ENCODE data around the gene FAU. TPM values are rescaled to one million over a fixed set of nuclear protein-coding genes. Genes with fewer than 3 reads are reported as not detected.

The FAU gene
- 511 and 807 TPM in 2 replicates for total RNA-seq

DNA sequence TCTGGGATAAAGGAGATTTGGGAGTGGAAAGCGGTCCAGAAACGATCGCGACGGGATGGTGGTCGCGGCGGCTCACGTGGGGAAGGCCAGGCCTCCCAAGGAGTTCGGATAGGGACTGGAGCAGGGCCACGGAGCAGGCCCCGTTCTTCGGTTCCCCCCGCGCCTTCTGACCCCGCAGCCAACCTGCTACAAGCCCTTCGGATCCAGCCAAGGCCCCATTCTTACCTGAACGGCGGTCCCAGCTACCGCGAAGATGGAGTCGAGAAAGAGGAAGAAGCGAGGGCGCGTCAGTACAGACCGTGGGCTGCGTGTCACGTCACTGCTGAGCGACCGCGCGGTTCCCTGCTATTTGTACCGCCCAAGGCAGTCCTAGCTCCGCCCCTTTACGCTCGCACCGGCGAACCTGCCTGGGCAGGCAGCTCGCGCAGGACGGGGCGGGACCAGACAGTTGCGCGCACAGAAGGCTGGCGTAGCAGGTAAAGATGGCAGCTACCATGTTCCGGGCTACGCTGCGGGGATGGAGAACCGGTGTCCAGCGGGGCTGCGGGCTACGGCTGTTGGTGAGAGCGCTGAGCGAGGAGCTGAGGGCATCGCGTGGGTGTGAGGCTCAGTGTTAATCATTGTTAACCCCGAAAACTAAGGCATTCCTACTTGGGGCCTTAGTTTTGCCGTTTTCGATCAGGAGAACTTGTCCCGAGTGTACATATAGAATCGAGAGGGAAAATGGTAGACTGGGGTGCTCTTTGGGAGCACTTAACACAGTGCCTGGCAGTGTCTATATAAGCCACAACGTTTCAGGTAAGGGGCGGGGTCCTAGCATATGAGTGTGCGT lies at the start of gene FAU, which contains the start of gene MRPL49:
Gene FAU, minus strand, starts transcription at position 270 of the 832 bp plus-strand sequence. CDS start 321 bp downstream, outside the sequence.
Gene MRPL49, plus strand, starts transcription at position 457 of the 832 bp plus-strand sequence. Its CDS starts 26 bp downstream, at position 483.

GRCh38 chr11:65170058-65170534 lies 48.2 kb upstream of the FAU start, which contains the start of gene SPDYC:
SPDYC (plus strand) TSS chr11:65170233; CDS start chr11:65171358, 1,125 bp downstream.

DNA sequence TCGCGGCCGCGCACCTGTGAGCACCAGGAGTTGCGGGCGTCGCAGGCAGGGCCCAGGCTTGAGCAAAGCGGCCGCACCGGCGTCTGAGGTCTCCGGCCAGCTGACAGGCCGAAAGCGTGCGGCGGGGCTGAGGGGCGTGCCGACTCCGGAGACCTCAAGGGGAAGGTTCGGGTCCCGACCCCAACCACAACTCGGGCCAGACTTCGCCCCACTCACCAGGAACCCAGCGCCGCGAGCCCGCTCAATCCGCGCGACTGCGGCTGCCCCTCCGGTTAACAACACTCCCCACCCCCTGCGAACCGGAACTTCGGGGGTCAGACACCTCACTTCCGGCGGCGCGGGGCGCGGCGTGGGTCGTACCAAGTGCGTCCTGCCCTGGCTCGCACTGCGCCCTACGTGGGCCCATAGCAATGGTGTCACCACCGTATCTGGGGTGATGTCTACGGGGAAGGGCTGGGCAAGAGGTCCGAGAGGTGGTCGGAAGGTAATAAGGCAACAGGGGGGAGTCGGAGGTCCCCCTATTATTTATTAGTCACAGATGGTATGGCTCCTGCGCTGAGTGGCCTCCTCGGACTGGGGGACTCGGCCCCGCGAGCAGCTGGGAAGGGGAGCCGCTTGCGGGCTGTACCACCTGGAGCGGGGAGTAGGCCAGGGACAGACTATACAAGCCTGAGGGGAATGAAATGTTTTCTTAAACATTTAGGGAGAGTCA lies 12.5 kb upstream of the FAU start, which contains the start of gene SYVN1:
Gene SYVN1, minus strand, starts transcription at position 280 of the 712 bp plus-strand sequence. CDS start 918 bp downstream, outside the sequence.

DNA sequence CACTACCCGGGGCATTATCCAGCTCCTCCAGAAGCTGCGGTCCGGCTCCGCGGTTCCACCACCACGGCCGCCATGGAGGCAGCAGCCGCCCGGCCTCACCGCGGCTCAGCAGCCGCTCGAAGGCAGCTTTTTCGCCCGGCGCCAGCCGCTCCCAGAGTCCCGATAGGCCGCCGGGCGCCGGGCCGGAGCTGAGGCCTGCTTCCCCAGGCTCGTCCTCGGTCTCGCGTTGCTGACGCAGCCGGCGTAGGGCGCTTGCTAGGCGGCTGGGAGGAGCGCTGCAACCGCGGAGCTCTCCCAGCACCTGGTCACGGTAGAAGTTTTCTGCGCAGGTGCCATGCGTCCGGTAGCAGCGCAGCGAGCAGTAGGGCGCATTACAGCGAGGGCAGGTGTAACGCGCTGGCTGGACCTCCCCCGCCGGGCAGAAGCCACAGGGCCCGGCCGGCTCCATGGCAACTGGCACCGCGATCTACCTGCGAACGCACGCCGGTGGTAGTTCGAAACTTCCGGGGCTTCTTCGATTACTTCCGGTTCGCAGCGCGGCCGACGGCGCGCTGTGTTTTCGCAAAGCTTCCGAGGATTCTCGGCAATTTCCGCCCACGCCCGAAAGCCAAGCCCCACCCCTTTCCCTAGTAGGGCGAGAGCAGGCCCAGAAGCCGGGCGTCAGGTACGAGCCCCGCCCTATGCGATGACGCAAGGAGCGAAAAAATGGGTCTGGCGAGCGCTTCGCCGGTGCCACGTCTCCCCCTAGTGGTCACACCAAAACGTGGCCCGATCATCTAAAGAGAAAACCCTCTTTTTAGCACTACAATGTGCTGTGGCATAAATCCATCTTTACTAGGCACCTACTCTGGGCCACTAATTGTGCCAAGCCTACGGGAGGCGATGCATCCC lies 4.5 kb downstream of the FAU start, which contains the start of gene ZNHIT2:
Gene ZNHIT2, minus strand, starts transcription at position 496 of the 891 bp plus-strand sequence. Its CDS starts 48 bp downstream, at position 448.

GRCh38 chr11:65111744-65112545 lies 10.0 kb downstream of the FAU start, which contains the start of gene TM7SF2:
TM7SF2 (plus strand) TSS chr11:65111872; CDS start chr11:65112016, 144 bp downstream.

DNA sequence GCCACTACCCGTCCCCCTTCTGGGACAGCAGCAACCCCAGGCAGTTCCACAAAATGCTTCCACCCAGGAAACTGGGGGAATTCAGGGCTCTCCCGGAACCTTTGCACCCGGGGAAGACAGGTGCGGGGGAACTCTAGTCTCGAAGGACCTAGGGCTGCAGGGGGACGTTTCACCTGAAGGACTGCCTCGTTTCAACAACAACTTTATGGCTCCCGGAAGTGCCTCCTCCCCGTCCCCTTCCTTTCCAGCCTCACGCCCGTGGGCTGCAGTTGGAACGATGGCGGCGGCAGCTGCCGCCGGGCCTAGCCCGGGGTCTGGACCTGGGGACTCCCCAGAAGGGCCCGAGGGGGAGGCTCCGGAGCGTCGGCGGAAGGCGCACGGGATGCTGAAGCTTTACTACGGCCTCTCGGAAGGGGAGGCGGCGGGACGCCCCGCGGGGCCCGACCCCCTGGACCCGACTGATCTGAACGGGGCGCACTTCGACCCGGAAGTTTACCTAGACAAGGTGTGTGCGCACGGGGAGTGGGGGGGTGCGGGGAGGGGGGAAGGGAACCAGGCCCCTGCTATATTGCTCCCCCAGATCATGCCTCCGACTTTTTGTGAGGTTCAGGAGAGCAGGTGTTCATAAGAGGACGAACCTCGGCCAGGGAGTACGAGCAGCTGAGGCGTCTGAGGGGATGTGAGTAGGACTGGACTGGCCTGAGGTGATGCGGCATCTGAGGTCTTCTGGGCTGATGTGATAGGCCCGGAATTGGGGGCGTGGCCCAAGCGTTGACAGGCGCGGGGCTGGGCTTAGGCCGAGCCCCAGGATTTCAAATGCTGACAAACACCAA lies 25.7 kb downstream of the FAU start, which contains the start of gene VPS51:
Gene VPS51, plus strand, starts transcription at position 241 of the 833 bp plus-strand sequence. Its CDS starts 37 bp downstream, at position 278.

DNA sequence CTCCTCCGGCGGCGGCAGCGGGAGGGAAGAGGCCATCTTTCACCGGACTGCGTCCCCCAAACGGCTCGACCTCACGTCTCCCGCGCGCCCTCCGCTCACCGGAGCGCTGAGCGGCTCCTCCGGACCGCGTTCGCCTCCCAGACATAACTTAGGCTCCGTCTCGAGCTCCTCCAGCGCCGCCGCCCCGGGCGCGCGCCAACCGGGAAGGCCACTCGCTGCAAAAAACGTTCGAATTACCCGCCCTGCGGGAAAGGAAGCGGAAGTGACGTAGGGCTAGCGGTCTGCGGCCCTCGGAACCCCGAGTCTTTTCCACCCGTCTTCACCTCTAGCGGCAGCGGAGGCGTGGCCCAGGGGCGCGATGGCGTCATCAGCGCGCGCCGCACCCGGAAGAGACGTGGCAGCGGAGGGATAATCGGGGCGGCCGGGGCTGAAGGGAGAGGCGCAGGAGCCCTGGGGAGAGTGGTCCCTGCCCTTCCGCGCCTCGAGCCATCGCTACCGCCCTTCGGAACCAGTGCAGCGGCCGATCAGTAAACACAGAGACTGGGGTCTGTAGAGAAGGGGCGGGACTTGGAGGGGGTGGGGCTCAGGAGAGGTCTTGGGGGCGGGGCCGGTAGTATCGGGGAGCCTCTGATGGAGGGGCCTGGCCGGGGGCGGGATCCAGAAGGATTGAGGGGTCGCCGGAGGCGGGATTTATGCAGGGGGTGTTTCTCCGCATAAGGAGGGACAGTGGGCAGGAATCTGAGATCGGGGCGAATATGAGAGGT lies 37.9 kb downstream of the FAU start, which contains the start of the genes CDCA5 and ZFPL1:
Gene CDCA5, minus strand, starts transcription at position 207 of the 764 bp plus-strand sequence. Its CDS starts 62 bp downstream, at position 145.
Gene ZFPL1, plus strand, starts transcription at position 389 of the 764 bp plus-strand sequence. CDS start 477 bp downstream, outside the sequence.

Other genes with a start within 250 kb of the FAU start
- gene EHD1, start 243.5 kb downstream of the FAU start, total RNA-seq: 37.5 and 50.9 TPM in 2 replicates
- 14.5 and 36.2 TPM in 2 replicates for gene ATG2A, start 204.9 kb downstream of the FAU start, total RNA-seq
- 21.0 and 22.8 TPM in 2 replicates for gene PPP2R5B, start 197.4 kb downstream of the FAU start, total RNA-seq
- gene GPHA2, start 186.2 kb downstream of the FAU start, total RNA-seq: not detected in 2 replicates
- gene MAJIN, start 150.0 kb downstream of the FAU start, total RNA-seq: not detected in 2 replicates
- gene BATF2, start 125.2 kb downstream of the FAU start, total RNA-seq: 1.8 and 3.2 TPM in 2 replicates
- 187 and 226 TPM in 2 replicates for gene ARL2, start 108.0 kb downstream of the FAU start, total RNA-seq
- gene SNX15, start 94.7 kb downstream of the FAU start, total RNA-seq: 13.4 and 15.6 TPM in 2 replicates
- gene SAC3D1, start 80.9 kb downstream of the FAU start, total RNA-seq: 6.7 and 16.2 TPM in 2 replicates
- gene NAALADL1, start 63.6 kb downstream of the FAU start, total RNA-seq: 38.9 and 41.3 TPM in 2 replicates
- 6.1 and 17.3 TPM in 2 replicates for gene CDCA5, start 38.1 kb downstream of the FAU start, total RNA-seq
- gene ZFPL1, start 37.9 kb downstream of the FAU start, total RNA-seq: 51.3 and 69.4 TPM in 2 replicates
- 155 and 557 TPM in 2 replicates for gene VPS51, start 25.9 kb downstream of the FAU start, total RNA-seq
- 16.8 and 32.3 TPM in 2 replicates for gene TM7SF2, start 10.3 kb downstream of the FAU start, total RNA-seq
- gene ZNHIT2, start 4.4 kb downstream of the FAU start, total RNA-seq: 22.7 and 23.7 TPM in 2 replicates
- 55.3 and 71.5 TPM in 2 replicates for gene MRPL49, start 187 bp upstream of the FAU start, total RNA-seq
- 20.6 and 34.6 TPM in 2 replicates for gene SYVN1, start 12.4 kb upstream of the FAU start, total RNA-seq
- not detected in 2 replicates for gene SPDYC, start 48.1 kb upstream of the FAU start, total RNA-seq
- 168 and 220 TPM in 2 replicates for gene CAPN1, start 59.8 kb upstream of the FAU start, total RNA-seq
- gene POLA2, start 139.8 kb upstream of the FAU start, total RNA-seq: 11.7 and 18.0 TPM in 2 replicates
- gene CDC42EP2, start 192.7 kb upstream of the FAU start, total RNA-seq: 20.4 and 29.7 TPM in 2 replicates
- 38.0 and 62.0 TPM in 2 replicates for gene DPF2, start 211.7 kb upstream of the FAU start, total RNA-seq
- gene TIGD3, start 232.6 kb upstream of the FAU start, total RNA-seq: 0.88 TPM in 1 of 2 replicates, not detected in the other

All from epithelial cell of alveolus of lung (primary cell).